ENCODE measurements around the gene RPS27A.
"Not testable (repeated sequence)": the region's sequence is repeated elsewhere in the genome, so short reads cannot be mapped to it uniquely, and the experiment has no call there.

Gene RPS27A

DNA sequence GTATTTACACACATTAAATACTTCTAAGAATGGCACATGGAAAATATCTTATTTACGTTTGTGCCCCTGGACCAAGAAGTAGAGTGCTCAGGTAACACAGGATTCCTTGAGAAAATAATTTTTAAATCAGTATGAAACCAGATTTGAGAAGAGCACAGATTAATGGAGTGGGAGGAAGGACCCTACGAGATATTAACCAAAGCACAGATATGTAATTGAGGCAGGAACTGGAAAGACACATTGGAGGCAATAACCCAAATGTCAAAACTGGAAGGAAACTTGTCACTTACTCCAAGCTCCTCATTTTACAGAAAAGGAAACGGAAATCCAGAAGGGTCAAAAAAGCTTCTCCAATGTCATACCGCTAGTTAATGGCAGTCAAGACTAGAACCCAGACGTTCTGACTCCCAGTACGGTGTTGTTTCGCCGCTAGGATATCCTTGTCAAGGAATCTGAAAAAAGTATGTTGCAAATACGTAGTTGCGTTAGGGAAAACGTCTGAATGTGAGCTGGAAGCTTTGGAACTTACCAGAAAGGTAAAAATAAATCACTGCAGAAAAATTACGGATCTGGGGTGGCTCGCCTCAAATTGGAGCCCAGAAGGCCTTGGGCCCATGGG lies 35.9 kb downstream of the RPS27A start:
- no peak for TF ChIP-seq CTCF (IDR thresholded peaks at IDR 0.05; ENCODE audit: control extremely low read depth, extremely low read depth, low read depth, missing control alignments)
- CTCF ChIA-PET: interaction anchor here (2.1 kb wide), 1 partner anchor 13 kb away, joined by 4 read pairs; no protein-coding TSS in a partner anchor
- POLR2A ChIA-PET: no interaction called here
- DNase-seq (ENCODE audit: extremely low spot score): peak; percentile 15

GRCh38 chr2:55268907-55269644 lies 36.6 kb downstream of the RPS27A start, which contains the start of gene MTIF2:
MTIF2 (minus strand) TSS chr2:55269231; CDS start chr2:55263858, 5,373 bp downstream.
- peak; percentile 93 for DNase-seq (ENCODE audit: extremely low spot score)
- CTCF ChIA-PET: interaction anchor here (2.1 kb wide), 1 partner anchor 12 kb away, joined by 4 read pairs; no protein-coding TSS in a partner anchor
- TF ChIP-seq CTCF (IDR thresholded peaks at IDR 0.05; ENCODE audit: control extremely low read depth, extremely low read depth, low read depth, missing control alignments): no peak
- POLR2A ChIA-PET: interaction anchor here (1.1 kb wide), 1 partner anchor 143 kb away, joined by 8 read pairs; no protein-coding TSS in a partner anchor

DNA sequence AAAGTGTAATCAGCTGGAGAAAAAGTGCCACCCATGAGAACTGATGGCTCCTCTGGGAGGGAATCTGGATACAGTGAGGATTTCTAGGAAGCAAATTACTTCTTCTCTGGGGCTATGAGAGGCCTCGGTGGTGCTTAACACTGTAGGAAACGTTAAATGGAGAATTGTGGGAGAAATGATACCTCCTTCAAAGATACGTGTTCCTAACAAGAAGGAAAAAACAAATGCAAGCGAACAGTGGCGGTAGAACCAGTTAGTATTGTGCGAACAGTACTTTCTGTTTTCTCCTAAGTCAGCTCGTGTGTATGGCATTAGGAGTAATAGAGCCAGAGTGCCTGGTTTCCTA lies 37.1 kb downstream of the RPS27A start:
- POLR2A ChIA-PET: interaction anchor here (1.1 kb wide), 1 partner anchor 143 kb away, joined by 8 read pairs; no protein-coding TSS in a partner anchor
- CTCF ChIA-PET: interaction anchor here (1.3 to 2.1 kb wide), 2 partner anchors 10 to 12 kb away, joined by 4 read pairs; no protein-coding TSS in a partner anchor
- peak; percentile 23 for DNase-seq (ENCODE audit: extremely low spot score)

GRCh38 chr2:55274346-55274745 lies 41.9 kb downstream of the RPS27A start:
- DNase-seq (ENCODE audit: extremely low spot score); POLR2A ChIA-PET: not testable (repeated sequence)
- CTCF ChIA-PET: interaction anchor here (1.0 kb wide), 1 partner anchor 51 kb away, joined by 3 read pairs; no protein-coding TSS in a partner anchor

More for the DNA sequence above, 37.1 kb downstream of the RPS27A start:
- TF ChIP-seq CTCF (IDR thresholded peaks at IDR 0.05; ENCODE audit: control extremely low read depth, extremely low read depth, low read depth, missing control alignments): no peak

- ChIA-PET CTCF (interaction anchor here (1.4 kb wide), 1 partner anchor 11 kb away, joined by 3 read pairs; no protein-coding TSS in a partner anchor), POLR2A (no interaction called here)
- TF ChIP-seq CTCF (IDR thresholded peaks at IDR 0.05; ENCODE audit: control extremely low read depth, extremely low read depth, low read depth, missing control alignments): no peak
- no peak for DNase-seq (ENCODE audit: extremely low spot score)
These were observed 44.8 kb downstream of the RPS27A start for GRCh38 chr2:55277310-55277709.

DNA sequence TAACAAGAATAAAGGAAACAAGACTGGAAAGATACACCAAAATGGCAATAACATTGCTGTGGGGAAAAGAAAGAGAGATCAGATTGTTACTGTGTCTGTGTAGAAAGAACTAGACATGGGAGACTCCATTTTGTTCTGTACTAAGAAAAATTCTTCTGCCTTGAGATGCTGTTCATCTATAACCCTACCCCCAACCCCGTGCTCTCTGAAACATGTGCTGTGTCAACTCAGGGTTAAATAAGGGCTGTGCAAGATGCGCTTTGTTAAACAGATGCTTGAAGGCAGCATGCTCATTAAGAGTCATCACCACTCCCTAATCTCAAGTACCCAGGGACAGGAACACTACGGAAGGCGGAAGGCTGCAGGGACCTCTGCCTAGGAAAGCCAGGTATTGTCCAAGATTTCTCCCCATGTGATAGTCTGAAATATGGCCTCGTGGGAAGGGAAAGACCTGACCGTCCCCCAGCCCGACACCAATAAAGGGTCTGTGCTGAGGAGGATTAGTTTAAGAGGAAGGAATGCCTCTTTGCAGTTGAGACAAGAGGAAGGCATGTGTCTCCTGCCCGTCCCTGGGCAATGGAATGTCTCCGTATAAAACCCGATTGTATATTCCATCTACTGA lies 46.8 kb downstream of the RPS27A start:
- CTCF ChIA-PET; DNase-seq (ENCODE audit: extremely low spot score); POLR2A ChIA-PET: not testable (repeated sequence)

GRCh38 chr2:55279859-55280424 lies 47.5 kb downstream of the RPS27A start:
- POLR2A ChIA-PET; CTCF ChIA-PET; DNase-seq (ENCODE audit: extremely low spot score): not testable (repeated sequence)

DNA sequence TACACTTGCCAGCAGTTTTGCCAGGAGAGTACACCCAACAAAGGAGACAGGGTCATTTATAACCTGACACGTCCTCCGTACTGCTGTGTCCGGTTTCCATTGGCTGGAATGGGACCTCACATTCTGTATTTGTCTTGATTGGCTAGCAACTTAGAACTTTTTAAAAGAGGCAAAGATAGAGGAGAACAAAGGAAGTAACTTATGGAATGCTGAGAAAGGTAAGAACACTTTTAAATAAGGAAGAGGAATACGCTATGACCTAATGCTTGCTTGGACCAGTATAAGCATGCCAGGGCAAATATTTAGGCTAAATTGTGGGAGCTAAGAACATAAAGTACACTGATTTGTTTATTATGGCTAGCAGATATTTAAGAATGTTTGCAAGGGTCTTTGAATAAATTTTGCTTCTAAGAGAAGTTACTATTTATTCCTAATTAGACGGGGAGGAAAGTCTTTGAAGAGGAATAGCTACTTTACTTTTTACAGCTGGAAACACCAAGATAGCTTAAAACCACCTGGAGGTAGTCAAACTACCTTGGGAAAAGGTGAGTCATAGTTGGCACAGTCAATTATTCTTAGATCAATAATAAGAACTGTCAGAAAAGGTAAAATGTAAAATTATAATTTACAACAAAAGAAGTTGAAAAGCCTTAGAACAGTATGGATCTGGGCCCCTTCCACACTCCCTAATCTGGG lies 48.5 kb downstream of the RPS27A start:
- POLR2A ChIA-PET; DNase-seq (ENCODE audit: extremely low spot score): not testable (repeated sequence)
- CTCF ChIA-PET: interaction anchor here (1.1 kb wide), 1 partner anchor 12 kb away, joined by 4 read pairs; the partner anchor contains the start of gene MTIF2

Measured in GM10248 (cell line).